NCI-H187 (cell line): Measurements from ENCODE around the gene MEIS2.
A peak's percentile ranks its signal among the peaks of the same experiment; 100 is the strongest.

Experiments
- DNase-seq, 2 experiments: peaks; one replicate each; lab custom pipeline; 2025; lab: John Stamatoyannopoulos, UW

The MEIS2 gene

DNA sequence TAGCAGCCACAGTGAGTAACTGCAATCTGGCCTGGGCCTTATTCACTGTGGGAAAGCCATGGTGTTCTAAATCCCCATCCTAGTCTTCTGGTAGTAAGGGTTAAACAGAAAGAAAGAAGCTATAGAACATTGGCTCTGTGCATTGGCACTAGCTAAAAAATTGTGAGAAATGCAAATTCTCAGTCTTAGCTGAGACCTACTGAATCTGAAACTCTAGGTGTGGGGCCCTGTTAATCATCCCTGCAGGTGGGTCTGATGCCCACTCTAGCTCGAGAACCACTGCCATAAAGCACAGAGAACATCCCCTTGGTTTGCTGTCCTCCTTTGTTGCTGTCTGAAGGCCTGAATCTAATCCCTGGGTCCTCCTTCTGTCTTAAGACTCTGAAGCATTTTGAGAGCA, 59.3 kb downstream of the MEIS2 start:
- DNase-seq: no peak

DNA sequence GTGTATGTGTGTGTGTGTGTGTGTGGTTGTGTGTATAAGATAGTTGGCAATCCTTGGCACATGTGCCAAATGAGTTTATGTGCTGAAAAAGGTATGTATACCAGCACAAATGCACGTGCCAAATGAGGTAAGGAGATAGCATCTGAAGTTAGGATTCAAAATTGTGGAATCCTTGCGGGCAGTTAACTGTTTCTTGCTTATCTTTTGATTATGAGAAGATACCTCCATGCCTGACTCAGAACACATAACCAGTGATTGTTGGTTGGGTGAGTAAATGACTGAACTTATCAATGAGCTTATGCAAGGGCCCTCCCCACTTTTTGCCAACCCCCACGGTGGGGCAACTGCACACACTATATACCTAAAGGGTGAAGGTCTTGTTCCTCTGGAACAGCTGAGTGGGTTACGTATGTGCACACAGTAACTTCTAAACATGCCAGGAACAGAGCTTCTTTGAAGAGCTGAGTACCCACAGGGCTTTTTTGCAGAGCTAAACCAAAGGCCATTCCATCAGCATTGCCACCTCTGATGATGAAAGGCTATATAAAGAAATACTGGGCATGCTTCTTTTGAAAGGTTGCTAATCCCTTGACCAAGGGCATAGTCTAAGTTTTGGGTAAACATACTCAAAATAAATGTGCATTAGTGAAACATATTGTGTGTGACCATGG, 60.1 kb downstream of the MEIS2 start:
- no peak for DNase-seq

DNA sequence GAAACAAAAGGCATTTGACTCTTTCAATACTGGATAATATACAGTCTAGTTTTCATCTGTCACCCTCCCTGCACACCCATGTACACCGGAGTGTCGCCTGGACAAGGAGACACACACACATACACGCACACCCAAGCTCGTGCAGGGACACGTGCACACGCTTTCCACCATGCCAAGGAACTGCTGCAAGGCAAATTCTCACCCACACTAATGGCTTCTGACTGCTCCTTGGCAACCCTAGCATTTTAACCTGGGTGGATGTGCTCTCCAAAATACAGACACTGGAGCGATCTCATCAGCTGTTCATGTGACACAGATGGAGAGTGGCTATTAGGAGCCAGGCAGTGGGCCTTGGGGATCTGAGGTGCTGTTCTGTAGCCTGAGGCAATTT, 61.6 kb downstream of the MEIS2 start:
- no peak for DNase-seq

DNA sequence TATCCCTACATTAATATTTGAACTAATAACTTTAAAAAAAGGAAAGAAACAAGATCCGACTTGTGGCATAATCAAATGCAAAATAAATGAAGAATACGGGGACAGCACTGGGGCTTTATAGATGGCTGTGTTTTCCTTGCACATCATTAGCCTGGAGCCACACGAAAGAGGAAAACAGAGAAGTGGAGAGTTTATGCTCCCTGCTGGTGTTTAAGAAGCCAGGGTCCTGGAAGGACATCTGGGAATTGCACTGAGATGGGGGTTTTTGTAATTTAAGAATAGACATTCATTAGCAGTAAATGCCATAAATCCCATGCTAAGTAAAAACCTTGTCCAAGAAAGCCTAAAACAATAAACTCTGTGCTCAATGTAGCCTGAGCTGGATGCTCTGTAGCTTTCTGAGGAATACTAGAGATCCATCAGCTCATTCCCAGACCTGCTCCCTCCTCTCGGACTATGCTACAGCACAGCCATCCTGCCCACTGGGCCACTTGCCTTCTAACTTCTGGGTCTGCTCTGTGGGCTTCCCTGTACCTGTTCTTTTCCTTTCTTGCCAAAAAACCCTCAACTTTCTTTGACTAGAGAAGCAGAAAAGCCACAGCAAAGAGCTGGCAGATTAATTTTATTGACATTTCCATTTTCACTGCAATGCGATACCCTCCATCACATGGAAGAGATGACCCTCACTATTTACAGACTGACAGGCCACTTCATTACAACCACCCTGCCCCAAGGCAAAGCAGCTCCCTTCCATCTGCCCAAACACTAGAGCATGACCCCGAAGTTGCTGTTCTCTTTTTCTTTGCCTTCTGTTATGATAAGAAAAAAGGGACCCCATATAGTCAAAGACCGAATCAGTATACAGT, 62.3 kb downstream of the MEIS2 start:
- no peak for DNase-seq

DNA sequence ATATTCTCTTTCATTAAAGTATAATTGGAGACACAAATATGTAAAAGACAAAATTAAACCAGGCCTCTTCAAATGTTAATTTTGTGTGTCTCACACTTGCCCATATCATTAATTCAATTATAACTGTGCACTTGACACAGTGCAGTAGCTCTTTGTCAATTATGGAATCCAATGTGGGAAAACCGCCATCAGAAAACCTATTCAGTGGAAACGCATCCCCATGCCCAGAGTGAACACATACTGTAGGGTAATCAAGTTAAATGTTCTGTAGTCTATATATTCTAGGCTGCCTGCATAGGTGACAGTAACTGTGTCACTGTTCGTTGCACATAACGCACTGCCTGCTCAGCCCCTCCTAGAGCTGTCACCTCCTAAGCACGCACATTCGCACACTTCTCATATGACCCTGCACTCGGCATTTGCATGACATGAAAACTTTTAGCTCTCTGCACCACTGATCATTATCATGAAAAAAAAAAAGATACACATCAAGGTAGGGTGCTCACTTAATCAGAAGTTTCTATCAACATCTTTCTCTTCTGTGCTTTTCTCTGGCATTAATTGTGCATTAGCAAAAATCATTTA, 63.2 kb downstream of the MEIS2 start:
- DNase-seq: no peak

DNA sequence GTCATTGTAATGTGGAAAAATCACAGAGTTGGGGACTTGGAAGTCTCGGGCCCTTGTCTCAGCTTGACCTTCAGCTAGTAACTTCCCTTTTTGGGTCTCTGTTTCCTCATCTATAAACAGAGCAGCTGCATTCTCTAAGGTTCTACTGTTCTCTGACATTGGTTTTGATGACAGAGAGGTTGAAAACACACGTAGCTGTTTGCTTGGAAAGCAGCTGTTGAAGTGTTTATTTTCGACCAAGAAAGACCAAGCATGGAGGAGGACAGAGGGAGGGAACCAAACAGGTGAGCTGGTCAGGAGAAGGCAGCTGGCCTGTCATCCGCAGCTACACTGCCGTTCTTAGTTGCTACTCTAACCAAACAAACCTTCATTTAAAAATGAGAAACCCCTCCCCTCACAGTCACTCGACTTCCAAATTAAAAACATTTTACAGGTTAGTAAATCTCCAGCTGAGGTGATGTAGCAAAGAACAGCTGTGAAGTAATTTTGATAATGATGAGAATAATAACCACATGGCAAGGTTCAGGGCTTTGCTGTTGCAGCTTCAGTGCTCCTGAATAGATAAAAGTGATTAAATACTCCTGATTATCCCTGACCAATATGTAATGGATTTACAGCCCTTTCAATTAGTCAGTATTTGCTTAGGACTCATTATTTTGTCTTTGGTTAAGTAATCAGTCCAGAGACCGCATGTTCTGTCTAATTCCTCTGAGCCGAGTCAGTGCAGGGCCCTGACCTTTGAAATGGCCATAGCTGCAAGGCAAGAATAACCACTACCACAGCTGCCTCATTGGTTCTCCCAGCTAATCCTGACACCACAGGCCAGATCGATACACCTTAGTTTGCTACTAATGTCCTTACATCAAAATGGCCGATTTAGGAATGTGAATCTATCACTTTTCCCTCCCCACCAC, 65.3 kb downstream of the MEIS2 start:
- DNase-seq: no peak

DNA sequence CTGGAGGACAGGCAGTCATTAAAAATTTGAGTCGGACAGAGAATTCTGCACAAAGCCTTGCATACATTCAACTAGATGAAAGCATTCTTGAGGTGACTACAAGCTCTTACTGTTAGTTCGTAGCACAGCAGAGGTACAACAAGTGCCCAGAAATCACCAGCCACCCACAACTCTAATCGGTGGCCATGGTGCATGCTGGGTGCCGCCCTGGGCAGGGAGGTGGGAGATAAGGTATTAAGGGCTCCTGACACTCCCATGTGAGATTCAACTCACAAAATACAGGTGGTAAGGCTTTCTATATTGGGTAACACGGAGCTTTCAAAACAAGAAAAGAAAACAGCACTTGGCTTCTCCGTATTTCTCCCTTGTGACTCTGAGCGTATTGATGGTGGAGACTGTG, 66.0 kb downstream of the MEIS2 start:
- DNase-seq: no peak

DNA sequence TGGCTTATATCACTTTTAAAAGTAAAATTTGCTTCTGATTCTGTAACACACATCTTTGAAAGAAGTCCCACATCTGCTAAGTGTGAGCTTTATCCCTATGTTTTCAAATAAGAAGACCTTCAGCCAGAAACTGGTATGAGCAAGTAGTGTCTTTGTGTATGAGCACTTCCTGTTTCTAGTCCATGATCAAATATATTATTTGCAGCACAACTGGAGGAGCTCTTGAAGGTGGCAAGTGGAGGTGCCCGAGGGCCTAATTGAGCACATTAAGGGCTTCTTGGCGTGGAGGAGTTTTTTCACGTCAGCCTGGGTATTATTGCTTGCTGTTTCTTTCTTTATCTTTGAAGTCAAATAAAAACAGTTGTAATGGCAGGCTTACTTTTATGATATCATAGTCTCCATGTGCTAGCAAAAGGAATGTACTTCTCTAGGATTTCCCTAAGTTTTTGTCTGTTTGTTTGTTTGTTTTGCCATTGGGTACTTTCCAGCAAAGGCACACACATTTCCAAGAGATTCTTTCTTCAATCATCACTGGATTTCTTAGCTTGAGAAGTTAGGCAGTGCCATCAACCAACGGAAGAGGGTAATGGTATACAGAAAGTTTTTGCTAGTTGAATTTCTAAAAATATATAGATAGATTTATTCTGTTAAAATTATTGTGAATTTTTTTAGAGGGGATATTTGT, 68.1 kb downstream of the MEIS2 start:
- no peak for DNase-seq

DNA sequence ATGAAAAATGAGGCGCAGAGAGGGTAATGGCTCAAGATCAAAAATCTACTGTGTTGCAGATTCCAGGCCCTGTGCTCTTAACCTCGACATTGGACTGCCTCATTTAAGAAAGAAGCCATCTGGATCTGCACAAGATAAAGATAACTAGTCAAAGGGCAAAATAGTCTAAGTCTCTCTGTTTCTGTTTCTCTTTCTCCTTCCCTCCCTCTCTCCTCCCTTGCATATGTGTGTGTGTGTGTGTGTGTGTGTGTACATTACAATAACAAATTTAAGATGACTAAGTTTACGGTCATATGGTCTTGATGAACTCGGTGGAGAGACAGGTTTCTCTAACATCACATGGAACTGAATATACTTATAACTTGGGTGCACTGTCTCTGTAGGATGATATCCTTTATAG, 69.2 kb downstream of the MEIS2 start:
- no peak for DNase-seq

DNA sequence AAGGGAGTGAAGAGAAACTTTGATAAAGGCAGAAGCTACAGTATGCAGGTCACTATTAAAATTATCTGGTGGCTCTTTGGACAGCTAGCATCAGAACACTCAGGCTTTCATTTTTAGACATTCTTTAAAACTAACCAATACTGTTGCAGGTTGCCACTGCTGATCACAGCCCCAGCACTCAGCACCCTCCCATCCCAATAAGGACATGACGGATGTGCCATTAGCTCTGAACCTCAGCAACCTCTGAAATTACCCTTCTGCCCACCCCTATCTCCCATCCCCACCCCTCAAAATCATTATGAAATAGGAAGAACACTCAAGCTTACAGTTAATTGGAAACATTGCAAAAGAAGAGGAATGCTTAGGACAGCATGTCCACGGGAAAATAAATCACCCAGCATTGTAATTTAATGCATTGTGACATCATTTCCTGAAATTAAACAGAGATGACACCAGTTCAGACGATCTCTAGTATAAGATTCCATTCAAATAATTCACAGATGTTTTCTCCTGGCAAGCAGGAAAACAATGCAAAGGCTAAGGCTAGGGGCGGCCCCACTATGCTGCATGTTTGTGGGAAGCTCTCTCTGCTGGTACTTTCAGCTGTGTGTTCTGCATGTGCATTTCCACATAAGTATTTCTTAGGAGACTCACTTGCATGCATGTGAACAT, 71.6 kb downstream of the MEIS2 start:
- no peak for DNase-seq

DNA sequence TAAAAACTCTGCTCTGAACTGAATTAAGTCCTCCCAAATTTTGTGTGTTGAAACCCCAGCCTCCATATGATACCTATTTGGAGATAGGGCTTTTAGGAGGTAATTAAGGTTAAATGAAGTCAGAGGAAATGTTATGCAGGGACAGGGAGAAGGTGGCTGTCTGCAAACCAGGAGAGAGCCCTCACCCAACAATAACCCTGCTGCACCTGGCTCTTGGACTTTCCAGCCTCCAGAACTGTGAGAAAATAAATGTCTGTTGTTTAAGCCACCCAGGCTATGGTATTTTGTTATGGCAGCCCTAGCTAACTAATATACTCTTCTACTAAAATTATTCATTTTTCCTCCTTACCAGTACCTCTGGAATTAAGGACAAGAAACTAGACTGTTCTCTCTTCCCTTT, 79.5 kb downstream of the MEIS2 start:
- no peak for DNase-seq

DNA sequence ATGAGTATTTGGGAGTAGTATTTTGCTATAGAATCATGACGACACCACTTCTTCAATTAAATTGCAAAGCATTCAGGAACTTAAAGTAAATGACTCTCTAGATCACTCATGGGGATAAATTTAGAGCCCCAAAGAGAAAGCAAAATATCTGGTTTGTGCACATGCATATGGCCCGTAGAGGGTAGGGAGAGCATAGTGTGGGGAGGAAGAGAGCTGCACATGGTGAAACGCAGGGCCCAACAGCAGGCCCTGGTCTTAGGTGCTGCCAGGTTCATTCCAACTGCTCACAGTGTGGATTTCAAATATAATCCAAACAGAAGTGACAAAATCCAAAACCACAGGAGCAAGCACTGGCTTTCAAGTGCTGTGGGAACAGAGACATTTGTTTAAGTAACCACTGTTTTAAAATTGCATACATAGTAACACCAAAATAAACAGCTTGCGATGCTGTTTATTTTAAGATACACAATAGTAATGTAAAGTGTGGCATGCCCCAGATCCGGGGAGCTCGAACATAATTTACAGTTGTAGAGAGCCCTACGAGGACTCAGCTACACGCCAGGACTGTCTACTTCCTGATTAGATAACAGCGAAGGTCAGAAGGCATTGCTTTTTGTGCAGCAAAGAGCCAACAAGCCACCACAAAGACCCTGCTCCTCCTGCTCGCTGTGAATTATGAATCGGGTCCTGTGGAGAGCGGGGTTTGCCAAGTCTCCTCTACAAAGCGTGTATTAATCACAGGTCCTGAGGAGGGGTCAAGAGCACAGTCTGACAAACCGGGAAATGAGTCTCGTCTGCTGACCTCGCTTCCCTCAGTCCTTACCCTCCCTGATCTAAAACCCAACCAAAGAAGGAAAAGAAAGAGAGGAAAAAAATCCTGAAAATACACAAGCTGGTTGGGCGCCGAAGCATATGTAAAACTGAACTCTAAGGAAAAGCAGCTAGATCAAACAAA, 80.6 kb downstream of the MEIS2 start:
- DNase-seq: peak in 1 of 2 experiments; percentile 1

DNA sequence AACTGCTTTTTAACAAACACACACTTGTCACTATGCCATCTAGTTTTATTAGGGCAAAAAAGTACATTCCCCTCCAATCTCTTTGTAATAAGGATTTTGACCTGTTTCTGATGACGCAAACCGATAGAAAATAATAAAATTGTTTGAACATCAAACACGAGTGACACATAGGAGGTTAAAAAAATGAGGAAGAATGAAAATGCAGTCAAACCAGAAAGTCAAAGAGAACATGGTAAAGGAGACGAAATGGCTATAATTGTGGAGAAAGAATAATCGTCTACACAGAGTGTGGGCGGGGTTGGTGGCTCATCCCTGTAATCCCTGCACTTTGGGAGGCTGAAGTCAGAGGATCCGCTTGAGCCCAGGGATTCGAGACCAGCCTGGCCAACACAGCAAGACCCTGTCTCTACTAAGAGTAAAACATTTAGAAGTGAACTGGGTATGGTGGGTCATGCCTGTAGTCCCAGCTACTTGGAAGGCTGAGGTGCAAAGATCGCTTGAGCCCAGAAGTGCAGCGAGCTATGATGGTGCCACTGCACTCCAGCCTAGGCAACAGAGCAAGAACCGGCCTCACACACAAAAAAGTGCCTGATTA, 83.2 kb downstream of the MEIS2 start:
- DNase-seq: no peak

DNA sequence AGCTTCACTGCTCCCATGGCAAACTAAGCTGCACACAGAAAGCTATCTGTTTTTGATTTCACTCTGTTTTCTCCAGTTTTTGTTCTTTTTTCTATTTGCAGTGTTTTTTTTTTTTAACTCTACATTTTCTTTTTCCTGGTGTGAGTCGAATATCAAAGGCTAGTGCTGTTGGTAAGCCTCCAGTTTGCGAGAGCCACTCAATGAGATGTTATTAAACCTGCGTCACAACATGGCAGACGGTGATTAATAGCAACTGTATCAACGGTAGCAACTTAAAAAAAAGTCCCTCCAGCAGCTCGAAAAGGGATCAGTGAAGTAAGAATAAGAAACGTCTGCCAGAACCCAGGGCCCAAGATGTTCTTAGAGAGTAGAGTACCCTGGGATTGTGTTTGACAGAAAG, 84.1 kb downstream of the MEIS2 start:
- no peak for DNase-seq

DNA sequence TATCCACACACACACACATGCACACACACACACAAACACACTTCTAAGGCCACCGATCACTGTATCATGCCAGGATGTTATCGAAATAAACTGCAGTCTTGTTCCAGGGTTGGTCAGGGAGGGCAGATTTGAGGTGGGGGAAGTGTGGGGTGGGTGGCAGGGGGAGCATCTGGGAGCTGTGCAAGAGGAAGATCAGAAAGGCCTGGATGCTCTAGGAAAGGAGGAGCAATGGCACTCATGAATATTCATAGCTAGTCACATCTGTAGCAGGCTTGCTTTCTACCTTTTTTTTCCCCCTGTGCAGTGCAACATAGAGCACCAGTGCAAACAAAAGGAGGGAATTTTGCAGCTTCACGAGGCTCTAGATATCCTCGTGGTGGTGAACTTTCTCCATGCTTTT, 84.9 kb downstream of the MEIS2 start:
- no peak for DNase-seq

DNA sequence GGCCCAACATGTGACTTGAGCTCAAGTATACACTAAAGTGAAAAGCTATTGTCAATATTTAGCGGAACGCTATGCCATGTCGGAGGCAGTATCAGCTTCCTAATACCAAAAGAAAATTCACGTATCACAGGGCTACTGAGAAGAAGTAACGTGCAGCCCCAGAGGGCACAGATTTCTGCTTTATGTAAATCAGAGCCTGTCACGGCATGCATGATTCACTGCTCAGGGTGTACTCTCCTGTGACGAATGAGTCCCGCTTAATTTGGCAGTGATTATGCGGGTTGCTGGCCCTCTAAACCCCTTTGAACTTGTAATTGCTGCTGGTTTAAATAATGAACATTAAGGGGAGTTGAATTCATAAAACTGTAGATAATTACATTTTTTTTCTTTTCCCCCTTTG, 85.3 kb downstream of the MEIS2 start:
- DNase-seq: no peak

DNA sequence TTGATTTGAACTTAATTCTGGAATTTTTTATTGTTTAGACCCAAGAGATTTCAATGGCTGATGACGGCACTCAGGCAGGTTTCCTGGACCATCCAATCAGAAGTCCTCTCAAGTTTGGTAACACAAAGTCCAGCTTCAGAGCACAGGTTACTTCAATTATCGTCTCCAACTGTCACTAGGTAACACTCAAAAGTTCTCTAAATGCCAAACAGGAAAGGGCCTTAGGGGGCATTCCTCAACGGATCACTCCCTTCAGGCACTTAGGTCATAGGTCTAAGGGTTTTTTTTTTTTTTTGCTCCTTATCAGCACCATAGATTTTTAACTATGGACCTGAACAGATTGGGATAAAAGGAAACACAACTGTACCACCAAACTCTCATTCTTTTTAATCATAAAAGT, 85.8 kb downstream of the MEIS2 start:
- DNase-seq: no peak

DNA sequence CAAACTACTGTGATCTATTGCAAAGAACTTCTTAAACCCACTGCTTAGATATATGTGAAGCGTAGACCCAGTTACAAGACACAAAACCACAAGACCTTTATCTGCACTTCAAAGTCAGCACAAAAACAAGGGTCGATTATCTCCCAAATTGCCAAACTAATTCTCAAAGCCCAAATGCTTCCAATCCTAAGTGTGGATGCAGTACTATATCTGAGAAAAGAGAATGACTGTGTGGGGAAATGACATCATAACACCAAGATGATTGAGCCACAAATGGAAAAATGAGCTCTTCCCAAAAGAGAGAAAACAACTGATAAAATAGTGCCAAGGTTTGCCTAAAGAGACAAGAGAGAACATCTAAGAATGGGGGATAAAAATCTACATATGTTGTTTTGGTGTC, 86.2 kb downstream of the MEIS2 start:
- DNase-seq: no peak

DNA sequence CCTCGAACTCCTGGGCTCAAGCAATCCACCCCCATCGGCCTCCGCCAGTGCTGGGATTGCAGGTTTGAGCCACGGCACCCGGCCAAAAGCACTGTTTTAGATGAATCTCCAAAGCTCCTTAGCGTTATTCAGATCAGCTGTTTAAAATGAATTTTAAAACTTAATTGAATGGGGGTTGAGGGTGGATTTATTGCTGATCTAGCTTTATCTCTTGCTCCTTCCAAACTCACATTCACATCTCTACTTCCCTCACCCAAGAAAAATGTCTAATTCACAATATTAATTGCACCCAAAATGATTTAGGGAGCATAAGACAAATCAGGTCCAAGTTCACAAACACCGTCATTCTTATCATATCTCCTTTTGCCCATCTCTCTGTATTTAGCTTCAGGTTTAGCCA, 89.8 kb downstream of the MEIS2 start:
- DNase-seq: no peak

DNA sequence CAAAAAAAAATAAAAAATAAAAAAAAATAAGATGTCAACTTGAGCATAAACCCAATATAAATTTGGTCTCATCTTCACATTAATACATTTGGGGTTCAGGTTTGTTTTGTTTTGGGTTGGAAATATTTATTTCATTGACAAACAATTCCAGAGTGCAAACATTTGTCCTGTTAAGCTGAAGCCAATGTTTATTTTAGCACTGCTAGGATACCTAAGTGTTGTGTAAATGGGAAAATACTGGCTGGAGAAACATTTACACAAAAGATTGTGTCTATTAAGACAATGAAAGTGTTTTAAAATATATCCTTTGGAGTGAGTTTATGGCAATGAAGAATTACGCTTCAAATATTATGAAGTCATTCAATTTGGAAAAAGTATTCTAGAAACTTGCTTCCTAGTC, 91.1 kb downstream of the MEIS2 start:
- no peak for DNase-seq
